ENCODE measurements around the gene SERPINF2.
"Not testable (repeated sequence)": the region's sequence is repeated elsewhere in the genome, so short reads cannot be mapped to it uniquely, and the experiment has no call there.

The SERPINF2 gene

GRCh38 chr17:1797323-1797722, 54.7 kb downstream of the SERPINF2 start:
- no peak for TF ChIP-seq CTCF (IDR thresholded peaks at IDR 0.05; ENCODE audit: control extremely low read depth, extremely low read depth, low read depth, missing control alignments)
- POLR2A ChIA-PET = interaction anchor here (0.5 kb wide), 1 partner anchor 27 kb away, joined by 5 read pairs; no protein-coding TSS in a partner anchor
- CTCF ChIA-PET = interaction anchor here (1.2 to 1.7 kb wide), 6 partner anchors 14 to 128 kb away, joined by 3 to 7 read pairs (median 4); no protein-coding TSS in a partner anchor
- no peak for DNase-seq (ENCODE audit: extremely low spot score)

- CTCF ChIA-PET = interaction anchor here (1.2 to 1.7 kb wide), 5 partner anchors 15 to 129 kb away, joined by 3 to 7 read pairs (median 5); no protein-coding TSS in a partner anchor
- POLR2A ChIA-PET; DNase-seq (ENCODE audit: extremely low spot score): not testable (repeated sequence)
Measured at GRCh38 chr17:1797846-1798245, 55.2 kb downstream of the SERPINF2 start.

- ChIA-PET CTCF (interaction anchor here (0.7 to 1.4 kb wide), 3 partner anchors 10 to 80 kb away, joined by 3 to 4 read pairs (median 3); no protein-coding TSS in a partner anchor), POLR2A (no interaction called here)
- no peak for TF ChIP-seq CTCF (IDR thresholded peaks at IDR 0.05; ENCODE audit: control extremely low read depth, extremely low read depth, low read depth, missing control alignments)
- no peak for DNase-seq (ENCODE audit: extremely low spot score)
Measured at GRCh38 chr17:1800240-1800639, 57.6 kb downstream of the SERPINF2 start.

GRCh38 chr17:1800712-1801111, 58.0 kb downstream of the SERPINF2 start:
- ChIA-PET CTCF (no interaction called here), POLR2A (no interaction called here)
- DNase-seq (ENCODE audit: extremely low spot score) = no peak
- TF ChIP-seq CTCF (IDR thresholded peaks at IDR 0.05; ENCODE audit: control extremely low read depth, extremely low read depth, low read depth, missing control alignments) = no peak

- no peak for TF ChIP-seq CTCF (IDR thresholded peaks at IDR 0.05; ENCODE audit: control extremely low read depth, extremely low read depth, low read depth, missing control alignments)
- POLR2A ChIA-PET = no interaction called here
- no peak for DNase-seq (ENCODE audit: extremely low spot score)
- CTCF ChIA-PET = interaction anchor here (0.7 to 1.9 kb wide), 2 partner anchors 9 to 19 kb away, joined by 3 to 11 read pairs; no protein-coding TSS in a partner anchor
Measured at GRCh38 chr17:1802429-1802828, 59.8 kb downstream of the SERPINF2 start.

- DNase-seq (ENCODE audit: extremely low spot score) = no peak
- no peak for TF ChIP-seq CTCF (IDR thresholded peaks at IDR 0.05; ENCODE audit: control extremely low read depth, extremely low read depth, low read depth, missing control alignments)
- CTCF ChIA-PET = interaction anchor here (0.9 to 1.9 kb wide), 3 partner anchors 10 to 37 kb away, joined by 3 to 11 read pairs (median 5); no protein-coding TSS in a partner anchor
- POLR2A ChIA-PET = no interaction called here
Measured at GRCh38 chr17:1803280-1803679, 60.6 kb downstream of the SERPINF2 start.
